AG08396 (cell line): Measurements from ENCODE around the gene MYO18A.

Experiments
- DNase-seq: peaks from one replicate; pipeline ENCODE4 v3.0.0; 2012; ENCODE audit warnings: low spot score, mixed read lengths

Gene MYO18A

DNA sequence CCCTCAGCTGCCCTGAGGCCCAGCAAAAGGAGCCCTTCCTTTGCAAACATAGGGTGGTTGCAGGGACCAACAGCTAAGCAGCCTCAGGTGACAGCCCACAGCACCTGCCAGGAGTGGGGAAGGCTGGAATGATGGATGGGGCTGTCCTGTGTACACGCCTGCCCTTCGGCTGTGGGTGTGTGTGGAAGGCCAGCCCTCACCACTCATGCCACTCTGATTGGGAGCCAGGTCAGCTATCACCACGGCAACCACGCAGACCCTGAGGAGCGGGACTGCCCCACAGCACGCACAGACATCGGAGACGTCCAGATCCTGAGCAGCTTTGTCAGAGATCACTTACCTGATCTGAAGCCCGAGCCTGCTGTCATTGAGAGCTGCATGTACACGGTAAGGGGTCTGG is 125.4 kb downstream of the MYO18A start:
- no peak for DNase-seq

DNA sequence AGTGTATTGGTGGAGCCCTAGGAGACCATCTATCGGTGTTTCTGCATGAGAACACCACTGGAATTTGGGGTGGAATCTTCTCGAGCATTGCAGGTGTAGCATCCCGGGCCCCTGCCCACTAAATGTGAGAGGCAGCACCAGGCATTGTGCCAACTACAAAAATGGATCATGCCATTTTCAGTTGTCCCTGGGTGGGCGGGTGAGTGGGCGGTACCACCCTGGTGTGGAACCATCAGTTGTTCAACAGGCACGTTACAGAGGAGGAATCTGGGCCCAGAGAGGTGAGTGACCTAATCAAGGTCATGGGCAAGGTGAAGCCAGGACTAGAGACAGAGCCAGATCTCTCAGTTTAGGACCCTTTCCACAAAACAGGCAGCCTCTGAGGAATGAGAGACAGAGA is 128.5 kb downstream of the MYO18A start:
- no peak for DNase-seq

DNA sequence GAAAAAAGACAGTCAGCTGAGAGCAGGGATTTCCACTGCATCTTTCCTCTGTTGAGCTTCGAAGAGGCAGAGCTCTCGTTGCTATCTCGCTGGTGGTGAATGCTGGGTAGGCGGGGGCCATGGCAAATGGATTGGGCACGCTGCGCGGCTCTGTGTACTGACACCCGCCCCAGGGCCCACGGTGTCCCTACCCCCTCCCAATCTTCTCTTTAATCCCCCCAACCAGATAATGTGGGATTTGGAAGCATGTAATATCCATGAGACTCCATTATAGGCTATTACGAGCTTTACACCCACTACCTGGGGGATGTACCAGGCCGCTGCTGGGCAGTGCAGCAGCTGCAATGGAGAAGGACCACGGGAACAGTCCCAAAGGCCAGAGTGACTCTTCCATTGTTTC is 129.0 kb downstream of the MYO18A start:
- no peak for DNase-seq

DNA sequence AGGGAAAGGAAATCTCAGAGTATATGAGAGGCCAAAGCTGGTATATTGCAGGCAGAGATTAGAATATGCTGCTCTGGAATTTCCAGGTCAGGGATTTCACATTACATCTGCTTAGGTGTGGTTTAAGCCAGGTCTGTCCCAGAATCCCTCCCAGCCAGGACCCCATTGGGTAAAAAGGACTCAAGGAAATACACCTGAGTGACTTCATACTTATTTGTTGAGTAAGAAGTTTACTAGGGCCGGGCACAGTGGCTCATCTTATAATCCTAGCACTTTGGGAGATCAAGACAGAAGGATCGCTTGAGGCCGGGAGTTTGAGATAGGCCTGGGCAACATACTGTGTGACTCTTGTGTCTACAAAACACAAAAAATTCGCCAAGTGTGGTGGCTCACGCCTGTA is 130.0 kb downstream of the MYO18A start:
- DNase-seq: no peak

DNA sequence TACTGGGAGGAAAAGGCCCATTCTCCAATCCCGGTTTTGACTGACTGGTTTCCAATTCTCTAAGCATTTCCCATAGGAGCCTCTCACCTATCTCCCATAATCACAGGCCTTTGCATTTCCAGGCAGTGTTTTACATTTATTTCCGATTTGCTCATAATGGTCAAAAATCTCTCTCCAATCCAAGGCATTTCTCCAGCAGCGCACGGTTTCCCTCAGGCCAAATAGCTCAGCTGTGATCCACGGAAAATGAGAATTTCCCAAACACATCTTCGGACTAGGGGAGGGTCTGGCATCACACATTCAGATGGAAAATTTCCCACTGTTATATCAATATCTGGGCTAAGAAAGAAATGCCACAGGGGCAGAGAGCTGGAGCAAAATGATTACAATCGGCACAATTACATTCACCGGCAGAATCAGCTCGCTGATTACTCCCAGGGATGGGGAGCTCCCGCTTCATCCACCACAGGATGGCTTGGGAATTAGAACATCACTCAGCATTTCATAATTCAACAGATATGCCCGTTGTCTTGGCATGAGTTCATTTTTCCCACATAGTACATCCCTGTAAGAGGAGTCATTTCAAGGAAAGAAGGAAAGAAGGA is 130.6 kb downstream of the MYO18A start:
- no peak for DNase-seq

DNA sequence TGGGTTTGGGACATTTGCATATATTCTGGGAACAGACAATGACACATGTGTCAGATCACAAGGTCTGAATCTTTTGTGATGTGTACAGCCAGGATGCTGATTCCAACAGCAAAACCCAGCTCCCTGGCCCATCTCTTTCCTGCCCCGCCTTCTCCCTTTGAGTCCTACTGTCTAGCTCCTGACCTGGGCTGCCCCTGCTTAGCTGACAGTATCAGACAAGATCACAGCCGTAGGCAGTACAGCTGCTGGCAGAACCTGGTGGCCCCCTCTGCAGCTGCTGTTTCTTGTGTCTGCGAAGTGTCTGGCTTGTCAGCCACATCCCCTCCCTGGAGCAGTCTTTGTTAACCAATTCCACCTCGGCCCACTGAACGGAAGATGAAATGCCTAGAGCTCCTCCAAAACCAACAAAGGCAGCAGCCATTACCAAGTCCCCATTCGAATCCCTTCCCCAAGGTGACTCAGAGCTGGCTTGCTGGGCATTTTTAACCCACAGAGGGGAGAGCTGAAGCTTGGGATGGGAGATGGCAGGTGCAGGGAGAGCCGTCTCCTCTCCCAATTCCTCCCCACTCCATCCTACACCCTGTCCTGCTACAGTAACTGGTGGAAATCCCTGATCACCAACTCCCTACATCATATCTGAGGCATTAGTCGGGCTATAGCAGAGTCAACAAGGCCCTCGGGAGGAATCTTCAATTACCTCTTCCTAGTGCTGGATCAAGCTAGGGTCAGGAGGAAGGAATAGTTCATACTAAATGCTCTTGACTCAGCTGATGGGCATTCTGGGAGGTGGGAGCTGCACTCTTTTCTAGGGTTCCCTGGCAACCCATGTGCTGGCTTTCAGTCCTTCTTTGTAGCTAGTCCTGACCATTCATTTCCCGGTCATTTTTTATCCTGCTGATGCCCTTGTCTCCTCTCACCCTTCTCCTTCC is 131.5 kb downstream of the MYO18A start:
- DNase-seq: no peak

DNA sequence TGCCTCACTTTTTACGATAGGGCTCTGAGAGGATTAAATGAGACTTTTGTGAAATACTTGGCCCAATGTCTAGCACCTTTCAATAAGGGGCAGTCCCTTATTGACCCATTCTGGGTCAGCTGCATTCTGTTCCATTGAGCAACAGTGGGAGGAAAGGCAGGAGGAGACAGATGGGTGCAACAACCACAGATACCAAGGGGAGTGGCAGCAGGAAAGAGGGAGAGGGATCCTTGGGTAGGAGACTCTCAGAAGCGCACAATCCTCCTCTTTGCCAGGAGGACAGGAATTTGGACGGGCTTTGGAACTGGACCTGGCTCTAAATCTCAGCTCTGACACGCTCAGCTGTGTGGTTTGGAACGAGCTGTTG is 133.7 kb downstream of the MYO18A start:
- DNase-seq: no peak

DNA sequence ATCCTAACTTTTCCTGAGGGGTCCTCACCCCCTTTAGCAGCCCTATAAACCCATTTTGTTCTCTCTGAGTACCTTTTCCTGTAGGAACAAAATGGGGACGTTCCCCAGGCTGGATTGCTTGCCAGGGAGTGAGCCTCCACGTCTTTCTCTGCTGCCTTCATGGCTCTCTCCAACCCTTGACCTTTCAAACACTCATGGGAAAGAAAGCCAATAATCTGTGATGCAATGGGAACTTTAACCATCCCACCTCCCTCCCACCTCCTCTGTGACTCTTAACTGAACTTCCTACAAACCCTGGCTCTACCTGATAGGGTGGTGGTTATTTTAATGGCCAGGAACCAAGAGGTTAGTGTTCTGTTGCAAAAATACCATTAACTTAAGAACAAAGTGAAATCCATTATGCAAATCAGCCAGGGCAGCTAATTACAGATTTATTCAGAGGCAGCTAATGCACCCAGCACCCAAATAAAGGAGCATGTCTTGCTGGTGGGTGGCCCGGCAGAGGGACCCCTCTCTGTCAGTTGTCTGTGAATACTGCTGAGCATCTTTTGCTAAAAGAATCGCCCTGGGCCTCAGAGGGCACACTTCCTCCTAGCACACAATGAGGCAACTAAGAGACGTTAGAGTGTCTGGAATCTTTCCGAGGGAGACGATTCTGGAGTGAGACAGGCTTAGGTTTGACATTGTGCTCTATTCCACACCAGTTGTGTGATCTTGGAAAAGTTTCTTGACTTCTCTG is 134.3 kb downstream of the MYO18A start:
- no peak for DNase-seq

DNA sequence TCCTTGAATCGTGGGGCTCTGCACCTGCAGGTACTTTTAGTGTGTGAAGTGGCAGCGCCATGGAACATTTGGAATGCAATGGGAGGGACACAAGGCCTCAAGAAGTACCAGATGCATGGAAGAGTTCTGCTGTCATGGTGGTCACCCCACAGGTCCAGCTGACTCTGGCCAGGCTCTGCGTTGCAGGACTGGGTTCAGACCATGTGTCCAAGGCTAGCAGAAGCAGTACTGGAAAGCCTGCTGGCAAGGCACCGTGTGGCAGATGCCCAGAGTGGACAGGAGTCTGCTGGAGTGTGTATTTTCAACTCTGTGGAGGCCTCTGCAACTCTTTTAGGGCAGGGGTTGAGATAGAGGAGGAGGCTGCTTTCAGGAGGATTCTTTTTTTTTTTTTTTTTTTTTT is 135.2 kb downstream of the MYO18A start:
- no peak for DNase-seq

DNA sequence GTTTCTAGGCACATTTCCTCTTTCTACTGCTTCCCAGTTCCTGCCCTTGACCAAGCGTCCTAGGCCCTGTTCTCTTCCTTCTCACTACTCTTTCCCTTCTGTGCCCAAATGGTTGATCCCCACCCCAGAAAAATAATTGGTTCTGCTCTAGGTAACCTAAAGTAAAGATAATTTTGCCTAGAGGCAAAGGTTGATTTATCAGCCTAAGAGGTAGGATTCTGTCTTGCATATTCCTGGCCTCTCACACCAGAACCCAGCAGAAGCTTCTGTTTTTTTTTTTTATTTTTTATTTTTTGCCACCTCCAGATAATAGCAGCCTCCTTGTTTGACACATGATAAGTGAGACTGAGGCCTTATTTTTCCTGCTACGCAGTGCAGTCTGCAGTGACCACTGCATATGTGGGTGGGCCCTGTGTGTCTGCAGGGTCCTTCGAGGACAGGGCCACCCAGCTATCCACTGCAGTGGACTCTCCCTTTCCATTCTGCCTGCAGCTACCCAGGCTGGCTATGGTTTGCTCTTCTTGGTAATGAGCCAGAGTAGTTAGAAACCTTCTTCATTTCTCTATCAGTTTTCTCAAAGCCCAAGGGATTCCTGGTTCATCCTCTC is 136.6 kb downstream of the MYO18A start:
- DNase-seq: no peak

DNA sequence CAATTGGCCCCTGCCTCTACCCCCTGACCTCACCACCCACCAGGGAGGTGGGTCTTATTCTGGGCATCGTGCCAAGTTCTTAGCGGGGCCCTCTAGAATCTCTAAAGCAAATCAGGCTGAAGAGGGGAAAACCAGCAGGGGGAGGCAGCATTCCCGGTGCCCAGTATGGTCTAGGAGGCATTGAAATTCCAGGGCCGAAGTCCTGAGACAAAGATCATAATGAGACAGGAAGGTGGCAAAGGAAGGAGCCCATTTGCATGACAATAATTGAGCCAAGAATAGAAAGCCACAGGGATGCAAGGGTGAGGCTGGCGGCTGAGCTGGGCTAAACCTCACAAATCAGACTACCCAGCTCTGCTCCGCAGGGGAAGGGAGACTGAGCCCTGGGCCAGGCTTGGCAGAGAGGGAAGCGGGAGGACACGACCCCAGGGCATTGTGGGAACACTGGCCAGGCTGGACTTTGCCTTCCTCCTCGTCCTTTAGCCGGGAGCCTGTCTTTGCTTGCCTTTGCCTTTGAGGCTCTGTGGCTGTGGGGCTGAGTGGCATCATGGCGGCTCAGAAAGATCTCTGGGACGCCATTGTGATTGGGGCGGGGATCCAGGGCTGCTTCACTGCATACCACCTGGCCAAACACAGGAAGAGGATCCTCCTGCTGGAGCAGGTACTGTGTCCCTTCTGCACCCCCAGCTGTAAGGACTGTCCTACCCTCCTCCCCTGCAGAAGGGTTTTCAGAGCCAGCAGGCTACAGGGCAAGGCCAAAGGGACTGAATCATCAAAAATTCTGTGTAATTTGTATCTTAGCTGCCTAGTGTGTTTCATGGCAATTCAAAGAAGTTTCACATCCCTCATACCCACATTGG is 137.3 kb downstream of the MYO18A start, which contains the start of gene PIPOX:
TSS of gene PIPOX (plus strand) at position 463 of the 860 bp plus-strand sequence. CDS start at position 548, 85 bp downstream.
- DNase-seq: no peak

DNA sequence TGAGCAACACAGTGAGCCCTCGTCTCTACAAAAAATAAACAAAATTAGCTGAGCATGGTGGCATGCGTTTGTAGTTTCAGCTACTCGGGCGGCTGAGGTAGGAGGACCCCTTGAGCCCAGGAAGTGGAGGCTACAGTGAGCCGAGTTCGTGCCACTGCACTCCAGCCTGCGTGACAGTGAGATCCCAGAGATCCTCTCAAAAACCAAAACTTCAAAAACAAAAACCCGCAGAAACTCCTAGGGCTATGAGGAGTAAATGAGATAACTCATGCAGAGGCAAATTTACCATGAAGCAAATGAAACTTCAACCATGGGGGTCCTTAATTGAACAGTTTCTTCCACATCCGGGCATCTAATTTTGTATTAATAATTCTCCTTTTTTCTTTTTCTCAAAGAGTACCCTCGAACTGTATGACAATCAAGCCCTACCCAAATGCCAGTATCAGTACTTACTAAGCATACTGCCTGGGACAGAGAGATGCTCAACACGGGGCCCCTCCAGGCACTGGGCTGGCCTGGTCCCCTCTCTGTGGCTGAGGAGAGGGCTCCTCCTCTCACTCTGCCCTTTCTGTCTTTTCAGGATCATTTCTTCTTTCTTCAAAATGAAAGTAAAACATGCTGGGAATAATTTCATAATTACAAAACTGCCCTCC is 138.0 kb downstream of the MYO18A start:
- DNase-seq: no peak

DNA sequence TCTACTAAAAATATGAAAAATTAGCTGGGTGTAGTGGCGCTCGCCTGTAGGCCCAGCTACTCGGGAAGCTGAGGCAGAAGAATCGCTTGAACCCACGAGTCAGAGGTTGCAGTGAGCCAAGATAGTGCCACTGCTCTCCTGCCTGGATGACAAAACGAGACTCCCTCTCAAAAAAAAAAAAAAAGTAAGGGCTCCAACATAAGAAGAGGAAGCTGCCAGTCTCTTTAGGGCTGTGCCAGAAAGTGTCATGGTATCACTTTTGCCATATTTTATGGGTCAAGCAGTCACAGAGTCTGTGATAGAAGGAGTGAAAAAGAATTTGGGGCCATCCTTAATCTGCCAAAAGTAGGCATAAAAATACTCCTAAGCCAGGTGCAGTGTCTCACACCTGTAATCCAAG is 138.6 kb downstream of the MYO18A start:
- no peak for DNase-seq

DNA sequence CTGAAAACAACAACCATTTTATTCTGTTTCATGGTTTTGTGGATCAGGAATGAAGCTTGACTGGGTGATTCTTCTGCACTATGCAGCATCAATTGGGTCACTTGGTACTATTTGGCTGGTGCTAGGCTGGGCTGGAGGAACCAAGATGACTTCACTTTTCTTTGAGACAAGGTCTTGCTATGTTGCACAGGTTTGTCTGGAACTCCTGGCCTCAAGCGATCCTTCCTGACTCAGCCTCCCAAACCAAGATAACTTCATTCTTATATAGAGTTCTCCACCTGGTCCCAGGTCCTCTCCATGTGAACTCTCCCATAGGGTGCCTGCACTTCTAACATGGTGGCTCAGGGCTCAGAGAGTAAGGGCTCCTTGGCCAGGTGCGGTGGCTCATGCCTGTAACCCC is 139.1 kb downstream of the MYO18A start:
- DNase-seq: no peak

DNA sequence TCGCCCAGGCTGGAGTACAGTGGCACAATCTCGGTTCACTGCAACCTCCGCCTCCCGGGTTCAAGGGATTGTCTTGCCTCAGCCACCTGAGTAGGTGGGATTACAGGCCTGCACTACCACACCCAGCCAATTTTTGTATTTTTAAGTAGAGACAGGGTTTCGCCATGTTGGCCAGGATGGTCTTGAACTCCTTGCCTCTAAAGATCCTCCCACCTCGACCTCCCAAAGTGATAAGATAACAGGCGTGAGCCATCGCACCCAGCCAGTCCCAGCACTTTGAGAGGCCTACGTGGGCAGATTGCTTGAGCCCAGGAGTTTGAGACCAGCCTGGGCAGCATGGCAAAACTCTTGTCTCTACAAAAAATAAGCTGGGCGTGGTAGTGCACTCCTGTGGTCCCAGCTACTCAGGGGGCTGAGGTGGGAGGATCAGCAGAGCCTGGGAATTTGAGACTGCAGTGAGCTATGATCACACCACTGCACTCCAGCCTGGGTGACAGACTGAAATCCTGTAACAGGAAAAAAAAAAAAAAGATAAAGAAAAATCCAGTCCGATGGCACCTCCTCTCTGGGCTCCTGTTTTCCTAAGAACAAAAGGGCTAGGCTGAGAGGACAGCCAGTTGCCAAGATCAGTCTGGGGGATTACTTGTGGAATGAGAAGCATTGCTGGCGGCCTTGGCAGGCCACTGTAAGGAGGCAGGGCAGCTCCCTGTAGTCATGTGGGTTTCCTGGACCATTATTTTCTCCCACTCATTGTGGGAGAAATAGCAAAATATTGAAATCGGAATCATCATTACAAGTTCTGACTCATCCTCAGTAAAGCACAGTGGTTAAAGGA is 140.2 kb downstream of the MYO18A start:
- peak; percentile 30 for DNase-seq

DNA sequence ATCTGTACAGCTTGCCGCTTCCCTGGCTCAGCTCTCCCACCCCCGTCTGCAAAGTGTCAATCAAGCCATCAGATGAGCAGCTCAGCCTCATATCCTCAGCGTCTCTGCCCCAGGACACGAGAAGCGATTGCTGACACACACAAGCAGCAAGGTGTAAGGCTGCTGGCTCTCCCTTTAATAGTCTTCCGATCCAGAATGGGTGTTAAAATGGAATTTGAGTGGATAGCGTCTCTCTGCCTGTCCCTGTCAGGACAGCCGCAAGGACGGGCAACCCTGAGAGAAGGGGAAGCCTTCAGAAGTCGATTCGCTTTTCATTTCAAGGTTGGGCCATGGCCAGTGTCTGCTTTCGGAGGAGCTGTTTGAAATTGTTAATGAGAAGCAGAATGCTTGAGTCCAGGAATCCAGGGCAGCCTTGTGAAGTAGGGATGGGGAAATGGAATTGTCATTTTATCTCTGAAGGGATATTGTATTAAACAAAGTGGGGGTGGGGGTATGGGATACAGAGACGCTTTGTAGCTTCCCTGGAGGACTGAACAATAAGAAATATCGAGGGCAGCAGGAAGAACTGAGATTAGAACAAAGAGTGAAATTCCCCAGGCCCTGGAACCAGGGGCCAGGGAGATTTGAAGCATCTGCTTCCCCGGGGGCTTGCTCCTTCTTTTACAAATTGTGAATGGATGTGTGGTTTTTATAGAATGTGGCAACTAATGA is 142.0 kb downstream of the MYO18A start:
- no peak for DNase-seq

DNA sequence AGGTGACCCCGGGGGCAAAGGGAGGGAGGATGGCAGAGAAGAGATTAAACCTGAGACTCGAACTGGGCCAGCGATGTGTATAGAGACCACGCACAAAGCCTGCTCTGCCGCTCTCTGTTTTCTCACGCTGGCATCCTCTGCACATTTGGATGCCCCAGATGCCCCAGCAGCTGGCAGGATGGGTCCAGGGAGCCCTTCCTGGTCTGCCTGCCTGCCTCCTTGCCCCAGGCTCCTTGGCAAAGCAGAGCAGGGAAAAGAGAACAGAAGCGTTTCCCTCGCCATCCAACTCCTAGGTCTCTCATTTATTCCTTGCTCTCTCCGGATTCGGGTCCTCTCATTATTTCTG is 142.5 kb downstream of the MYO18A start:
- DNase-seq: no peak

DNA sequence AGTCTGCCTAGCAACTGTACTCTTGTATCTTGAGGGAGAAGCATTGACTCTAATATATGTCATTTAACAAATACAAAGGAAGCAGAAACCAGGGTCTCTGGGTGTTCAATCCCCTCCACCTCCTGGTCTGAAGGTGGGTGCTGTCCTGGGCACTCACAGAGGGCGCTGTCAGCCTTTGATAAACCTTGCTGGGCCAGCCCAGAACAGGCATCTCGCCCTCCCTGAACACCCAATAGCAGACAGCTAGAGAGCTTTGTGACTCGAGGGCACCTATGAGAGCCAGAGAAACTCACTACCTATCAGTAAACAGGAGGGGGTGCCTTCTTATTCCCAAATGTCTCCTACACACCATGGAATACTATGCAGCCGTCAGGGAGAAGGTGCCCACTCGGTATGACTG is 143.6 kb downstream of the MYO18A start:
- no peak for DNase-seq

DNA sequence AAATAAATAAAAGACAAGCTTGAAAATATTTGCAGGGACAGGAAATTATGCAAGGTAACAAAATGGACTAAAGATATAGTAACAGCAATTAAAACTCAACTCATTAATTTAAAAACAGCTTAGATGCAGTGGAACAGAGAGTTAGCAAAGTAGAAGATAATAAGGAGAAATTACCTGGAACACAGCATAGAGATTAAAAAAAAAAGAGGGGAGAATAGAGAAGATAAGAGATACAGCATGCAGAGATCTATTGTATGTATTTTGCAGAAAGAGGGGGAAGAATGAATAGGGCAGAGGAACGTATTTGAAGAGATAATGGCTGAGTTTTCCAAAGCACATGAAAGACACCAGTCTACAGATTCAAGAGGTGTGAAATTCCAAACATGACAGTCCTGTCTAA is 145.7 kb downstream of the MYO18A start:
- no peak for DNase-seq

DNA sequence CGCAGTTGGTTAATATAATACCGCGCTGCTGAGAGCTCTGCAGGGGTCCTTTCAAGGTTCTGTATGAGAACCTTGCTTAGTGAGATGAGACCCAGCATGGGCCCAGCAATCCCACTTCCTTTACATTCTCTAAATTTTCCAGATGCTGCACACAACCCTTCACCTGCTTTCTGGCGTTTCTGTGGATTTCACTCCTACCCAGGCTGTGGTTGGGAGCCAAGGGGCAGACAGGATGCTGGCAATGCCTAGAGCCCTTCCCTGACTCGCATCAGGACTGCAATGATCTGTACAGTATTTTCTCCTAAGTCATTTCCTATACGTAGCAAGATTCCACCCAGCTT is 147.4 kb downstream of the MYO18A start:
- no peak for DNase-seq
